HG02884 (cell line): ENCODE measurements around the gene PDE11A.

ENCODE experiments used
- ATAC-seq: cut with Tn5 transposase; IDR thresholded peaks from one replicate; pipeline ENCODE4 v1.9.1; 2021; ENCODE audit warnings: mild to moderate bottlenecking, moderate library complexity; ENCODE audit not compliant: unreplicated experiment

The PDE11A gene

DNA sequence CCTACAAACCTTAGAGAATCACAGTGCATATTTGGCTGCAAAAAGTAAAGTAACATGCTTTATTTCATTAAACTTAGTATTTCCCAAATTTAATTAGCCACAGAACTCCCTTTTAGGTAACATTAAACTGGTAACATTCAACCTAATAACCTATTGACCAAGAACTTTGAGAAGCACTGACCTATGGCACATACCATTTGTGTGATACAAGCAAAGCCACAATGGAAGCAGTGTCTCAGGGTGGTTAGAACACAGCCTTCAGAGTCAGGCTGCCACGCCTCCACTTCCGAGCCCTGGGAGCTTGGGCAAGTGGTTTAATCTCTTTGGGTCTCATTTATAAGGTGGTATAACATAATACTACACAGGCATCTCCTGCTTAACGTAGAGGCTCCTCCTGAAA lies 301.4 kb downstream of the PDE11A start:
- no peak for ATAC-seq

DNA sequence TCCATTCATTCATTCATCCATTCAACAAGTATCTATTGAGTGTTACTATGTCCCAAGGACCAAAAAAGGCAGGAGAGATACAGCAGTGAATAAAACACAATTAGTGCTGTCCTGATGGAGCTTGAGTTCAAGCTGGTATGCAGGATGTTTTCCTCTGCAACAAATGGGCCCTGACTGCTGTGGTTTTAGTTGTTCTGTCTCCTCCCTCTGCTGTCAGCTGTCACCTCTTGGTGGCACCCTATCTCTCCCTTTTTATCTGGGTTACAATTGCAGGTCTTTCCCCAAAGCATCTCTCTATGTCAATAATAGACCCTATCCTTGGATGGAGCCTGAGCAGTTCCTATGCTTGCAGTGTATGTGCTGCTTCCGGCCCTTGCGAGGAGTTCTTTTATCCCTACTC lies 304.8 kb downstream of the PDE11A start:
- ATAC-seq = no peak

DNA sequence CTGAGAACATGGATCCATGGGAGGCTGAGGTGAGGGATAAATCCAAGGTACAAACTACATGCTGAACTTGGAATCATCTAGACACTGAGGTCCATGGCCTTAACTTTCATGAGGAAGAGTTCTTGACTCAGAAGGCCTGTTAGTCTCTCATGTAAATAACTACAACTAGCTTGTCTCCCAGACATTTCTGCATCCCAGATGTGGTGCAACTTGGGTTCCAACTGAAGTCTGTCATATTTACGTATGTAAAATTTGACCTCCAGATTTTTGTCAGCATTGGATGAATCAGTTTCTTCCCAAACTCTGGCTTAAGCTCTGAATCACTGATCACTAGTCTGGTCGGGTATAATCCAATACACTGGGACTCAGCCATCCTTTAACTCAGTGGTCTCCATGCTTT lies 306.9 kb downstream of the PDE11A start:
- no peak for ATAC-seq

DNA sequence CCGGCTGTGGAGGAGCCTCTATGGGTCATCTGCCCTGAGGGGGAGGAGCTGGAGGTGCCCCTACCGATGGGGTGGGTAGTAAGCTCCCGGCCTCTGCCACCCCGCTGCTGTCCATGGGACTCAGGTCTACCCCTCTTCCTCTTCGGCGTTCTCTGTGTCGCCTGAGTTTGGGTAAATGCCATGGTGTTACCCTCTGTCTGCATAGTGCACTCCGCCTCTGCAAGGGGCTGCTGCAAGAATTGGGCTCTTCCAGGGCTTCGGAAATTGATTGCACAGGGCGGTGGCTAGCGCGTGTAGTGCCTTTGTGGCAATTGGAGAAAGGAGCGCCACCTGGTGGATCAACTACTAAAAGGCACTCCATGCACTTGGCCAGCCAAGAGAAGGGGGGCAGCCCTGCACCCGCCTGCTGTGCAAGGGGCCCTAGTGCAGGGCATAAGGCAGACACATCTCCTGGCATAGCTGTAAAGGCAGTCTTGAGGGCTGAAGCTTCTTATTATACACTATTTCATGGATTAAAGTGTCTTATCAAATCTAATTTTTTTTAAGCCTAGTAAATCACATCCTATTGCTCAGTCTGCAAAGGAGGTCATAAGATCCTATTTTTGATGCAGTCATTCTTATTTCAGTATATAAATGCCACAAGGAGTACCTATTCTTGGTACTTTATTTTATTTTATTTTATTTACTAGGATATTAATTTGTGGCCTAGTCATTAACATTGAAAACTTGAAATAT lies 308.9 kb downstream of the PDE11A start:
- peak; percentile 100 for ATAC-seq

DNA sequence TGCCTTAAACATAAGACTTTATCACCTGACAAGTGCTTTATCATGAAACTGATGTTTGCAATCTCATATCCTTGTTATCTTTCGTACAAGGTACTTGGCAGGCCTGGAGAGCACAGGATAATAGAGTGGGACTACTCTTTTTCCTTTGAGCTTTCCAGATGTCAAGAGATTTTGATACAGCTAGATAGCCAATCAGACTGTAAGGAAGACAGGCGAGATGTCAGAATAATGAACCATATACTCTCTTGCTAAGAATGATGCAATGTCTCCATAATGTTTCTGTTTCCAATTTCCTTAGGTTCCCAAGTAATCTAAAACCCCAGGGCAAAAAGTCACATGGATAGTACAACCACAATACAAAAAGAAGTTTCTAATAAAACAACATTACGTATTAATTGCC lies 313.1 kb downstream of the PDE11A start:
- ATAC-seq = no peak

DNA sequence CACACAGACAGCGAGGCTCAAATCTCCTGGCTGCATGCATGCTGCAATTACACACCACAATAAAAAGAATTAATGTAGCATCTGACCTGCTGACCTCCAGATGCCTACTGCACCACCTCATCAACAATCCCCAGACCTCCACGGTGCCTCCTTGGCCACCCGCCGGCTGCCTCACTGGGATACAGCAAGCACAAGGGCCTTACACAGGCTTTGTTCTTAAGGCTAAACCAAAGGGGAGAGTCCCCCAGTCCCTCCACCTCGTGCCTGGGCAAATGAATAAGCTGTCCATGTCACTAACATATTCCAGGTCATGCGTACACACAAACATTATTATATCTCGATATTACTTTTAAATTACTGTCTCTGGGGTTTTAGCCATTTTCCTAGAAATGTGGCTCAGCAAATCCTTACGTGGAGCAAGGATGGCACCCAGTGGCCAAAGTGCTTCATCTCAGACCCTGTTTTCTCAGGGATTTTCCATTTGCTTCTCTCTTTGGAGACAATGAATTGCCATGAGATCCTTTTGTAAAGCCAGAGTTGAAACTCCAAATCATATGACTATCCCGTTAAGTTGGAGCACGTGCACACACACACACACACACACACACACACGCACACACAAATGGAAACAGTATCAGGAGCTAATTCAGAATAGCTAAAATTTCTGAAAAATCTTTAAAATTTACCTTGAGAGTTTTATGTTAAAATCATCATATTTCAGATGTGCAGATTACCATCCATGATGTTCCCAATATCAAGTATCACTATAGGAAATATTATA lies 313.8 kb downstream of the PDE11A start:
- ATAC-seq = no peak

DNA sequence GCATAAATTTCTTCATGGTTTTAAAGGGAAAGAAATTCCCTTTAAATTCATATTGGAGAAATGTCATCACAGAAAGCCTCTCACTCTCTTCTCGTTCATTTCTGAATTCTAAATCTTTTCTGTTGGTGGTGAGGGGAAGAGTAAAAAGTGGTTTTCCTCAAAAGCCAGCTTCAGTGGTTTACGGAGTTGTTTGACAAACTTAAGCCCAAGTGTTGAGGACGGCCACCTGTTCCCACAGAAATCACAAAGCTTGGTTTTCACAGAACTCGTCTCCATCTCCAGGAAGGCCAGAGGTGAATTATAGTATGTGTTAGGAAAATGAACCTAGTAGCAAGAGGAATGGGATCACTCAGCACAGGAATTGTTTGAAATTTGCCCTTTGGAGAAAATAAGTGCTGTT lies 316.2 kb downstream of the PDE11A start:
- no peak for ATAC-seq

DNA sequence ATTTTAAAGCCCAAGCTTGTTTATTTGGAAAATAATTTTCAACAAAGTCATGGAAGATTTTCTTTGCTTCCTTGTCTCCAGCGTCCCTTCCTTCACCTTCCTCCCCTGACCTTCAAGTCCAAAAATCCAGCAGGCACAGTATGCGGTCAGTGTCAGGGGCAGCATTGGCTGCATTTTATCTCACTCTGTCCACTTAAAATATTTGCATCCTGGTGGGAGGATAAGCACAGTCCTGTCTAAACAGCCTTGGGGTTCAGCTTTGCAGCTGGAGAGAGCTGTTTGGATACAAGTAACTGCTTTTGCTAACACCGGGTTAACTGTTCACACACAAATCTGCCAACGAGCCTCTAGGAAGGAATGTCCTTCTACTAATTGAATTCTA lies 318.1 kb downstream of the PDE11A start:
- ATAC-seq = no peak

DNA sequence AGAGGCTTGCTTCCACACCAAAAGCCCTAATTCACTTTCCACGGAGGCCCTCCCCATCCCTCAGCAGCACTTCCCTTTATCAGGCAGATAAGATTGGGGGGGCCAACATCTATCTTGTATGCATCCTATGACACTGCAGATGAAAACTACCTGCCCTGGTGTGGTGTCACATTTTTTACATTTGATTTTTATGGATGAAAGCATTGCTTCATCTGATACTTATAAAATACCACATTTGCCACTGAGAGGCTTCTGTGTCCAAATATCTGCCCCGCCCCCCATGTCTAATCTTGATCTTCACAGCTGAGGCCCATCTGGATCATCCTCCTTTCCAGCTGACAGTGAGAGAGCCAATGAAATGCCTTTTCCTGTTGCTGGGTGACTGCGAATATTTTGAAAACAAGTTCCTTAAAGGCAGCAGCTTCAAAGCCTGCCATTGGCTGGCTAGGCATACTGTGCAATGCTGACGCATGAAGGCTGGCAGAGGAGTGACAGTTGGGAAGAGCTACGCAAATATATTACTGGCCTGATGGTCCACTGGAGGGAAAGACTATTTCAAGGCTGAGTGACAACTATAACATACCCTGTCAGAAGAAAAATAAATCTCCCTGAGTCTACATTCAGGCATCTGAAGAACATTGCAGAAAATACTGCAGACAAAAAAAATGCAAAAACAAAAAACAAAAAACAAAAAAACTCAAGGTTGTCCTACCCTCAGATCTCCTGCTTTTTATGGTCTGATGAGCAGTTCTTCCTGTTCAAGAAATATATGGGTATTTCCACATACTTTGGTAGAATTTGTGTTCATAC lies 318.7 kb downstream of the PDE11A start:
- ATAC-seq = no peak

DNA sequence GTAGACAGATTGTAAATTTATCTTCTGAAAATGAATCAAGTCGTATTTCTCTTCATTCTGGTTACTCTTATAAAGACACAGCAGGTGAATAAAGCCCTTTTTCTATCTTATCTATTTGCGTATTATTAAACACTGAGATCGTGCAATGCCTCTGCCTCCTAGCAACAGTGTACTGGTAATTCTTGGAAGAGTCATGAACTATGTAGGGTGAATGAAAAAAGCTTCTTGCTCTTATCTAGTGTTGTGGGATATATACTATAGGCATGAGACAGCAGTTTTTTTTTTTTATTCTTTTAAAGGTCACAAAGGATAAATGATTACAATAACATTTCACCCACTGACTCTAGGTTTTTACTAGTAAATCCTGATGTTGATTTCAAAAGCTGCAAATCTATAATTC lies 324.2 kb downstream of the PDE11A start:
- no peak for ATAC-seq

DNA sequence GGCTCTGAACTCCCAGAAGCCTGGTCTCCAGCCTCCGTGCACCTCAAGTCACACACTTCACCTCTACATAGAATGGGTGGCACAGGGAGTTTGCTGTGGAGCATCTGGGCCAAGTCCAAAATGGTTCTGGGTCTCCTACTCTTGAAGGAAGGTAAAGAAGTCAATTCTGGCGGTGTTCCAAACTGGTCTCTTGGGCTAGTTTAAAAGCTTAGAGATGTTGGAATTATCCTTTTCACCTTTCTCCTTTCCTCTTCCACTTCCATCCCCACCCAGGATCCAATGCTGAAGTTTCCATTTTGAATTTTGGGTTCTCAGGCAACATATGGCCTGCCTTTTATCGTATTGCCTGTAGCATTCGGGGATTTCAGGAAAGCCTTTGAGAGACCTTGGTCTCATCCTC lies 325.2 kb downstream of the PDE11A start:
- ATAC-seq = no peak

DNA sequence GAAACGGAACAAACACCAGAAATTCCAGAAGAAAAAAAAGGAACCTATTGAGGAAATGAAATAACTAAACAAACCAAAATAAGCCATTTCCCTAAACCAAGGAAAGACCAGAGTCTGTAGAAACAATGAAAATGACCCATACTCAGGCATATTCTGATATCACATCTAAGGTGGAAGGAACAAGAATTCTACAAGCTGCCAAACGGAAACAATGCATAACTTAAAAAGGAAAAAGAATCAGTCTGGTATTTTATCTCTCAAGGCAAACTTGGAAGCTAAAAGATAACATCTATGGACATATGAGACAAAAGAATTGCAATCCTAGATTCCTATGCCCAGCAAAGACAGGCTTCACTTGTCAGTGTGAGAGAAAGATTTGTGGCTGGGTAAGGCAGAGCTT lies 326.2 kb downstream of the PDE11A start:
- ATAC-seq = no peak

DNA sequence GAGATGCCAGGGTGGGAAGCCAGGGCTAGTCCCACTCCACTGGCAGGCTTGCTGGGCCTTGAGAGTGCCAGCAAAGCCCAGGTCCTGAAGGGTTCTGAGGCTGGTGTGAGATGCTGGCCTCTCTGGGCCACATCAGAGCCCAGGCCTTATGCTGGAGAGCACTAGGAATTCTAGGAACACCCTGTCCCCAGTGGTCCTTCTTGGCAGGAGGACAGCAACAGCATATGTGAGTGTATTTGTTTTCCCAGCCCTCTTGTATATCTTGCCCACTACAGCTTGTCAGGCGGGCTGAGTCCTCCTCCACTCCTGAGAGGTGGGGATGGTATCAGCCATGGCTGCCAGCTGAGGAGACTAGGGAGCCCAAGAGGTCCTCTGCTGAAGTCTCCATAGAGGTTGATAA lies 327.0 kb downstream of the PDE11A start:
- no peak for ATAC-seq

DNA sequence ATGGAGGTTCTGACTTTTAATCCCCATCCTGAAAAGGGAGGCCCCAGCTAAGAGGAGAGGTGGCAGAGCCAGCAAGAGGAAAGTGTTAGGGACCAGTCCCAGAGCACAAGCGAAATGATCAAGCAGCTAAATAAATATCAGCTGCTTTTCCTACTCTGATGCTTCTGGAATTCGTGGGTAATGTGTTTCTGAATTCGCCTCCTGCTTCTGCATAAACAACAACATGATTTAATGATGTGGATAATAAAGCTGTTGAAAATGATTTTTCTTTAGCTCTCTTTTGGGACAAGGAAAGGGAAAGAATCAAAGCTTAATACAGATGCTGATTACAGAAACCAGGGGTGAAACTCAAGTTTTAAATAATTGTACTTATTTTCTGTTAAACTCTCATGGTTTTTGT lies 329.7 kb downstream of the PDE11A start:
- no peak for ATAC-seq

DNA sequence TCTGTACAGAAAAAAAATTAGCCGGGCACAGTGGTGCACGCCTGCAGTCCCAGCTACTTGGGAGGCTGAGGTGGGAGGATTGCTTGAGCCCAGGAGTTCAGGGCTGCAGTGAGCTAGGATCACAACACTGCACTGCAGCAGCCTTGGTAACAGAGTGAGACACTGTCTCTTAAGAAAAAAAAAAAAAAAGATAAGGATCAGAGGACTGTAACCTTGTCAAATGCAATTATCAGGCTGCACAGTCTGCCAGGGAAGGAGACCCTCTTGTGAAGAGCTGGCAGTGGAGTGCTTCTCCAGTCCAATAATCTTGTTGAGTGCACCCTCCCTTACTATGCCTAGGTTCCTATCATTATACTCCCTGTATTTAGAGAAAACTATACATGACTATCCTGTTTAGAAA lies 330.7 kb downstream of the PDE11A start:
- no peak for ATAC-seq

DNA sequence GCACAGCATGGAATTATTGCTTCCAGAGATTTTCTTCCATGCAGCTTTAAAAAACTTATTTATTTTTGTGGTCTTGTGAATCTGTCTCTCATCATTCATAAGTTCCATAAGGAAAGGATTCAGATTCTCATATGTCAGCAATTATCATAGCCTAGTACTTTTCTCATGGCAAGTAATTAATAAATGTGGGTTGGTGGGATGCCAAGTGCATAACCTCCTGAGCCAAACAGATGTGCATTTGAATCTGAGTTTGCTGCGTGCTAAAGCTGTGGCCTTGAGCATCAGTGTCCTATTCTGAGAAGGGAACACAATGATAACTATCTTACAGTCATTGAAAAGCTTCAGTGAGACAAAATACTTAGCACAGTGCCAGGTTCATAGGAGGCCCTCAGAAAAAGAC lies 331.9 kb downstream of the PDE11A start:
- no peak for ATAC-seq

DNA sequence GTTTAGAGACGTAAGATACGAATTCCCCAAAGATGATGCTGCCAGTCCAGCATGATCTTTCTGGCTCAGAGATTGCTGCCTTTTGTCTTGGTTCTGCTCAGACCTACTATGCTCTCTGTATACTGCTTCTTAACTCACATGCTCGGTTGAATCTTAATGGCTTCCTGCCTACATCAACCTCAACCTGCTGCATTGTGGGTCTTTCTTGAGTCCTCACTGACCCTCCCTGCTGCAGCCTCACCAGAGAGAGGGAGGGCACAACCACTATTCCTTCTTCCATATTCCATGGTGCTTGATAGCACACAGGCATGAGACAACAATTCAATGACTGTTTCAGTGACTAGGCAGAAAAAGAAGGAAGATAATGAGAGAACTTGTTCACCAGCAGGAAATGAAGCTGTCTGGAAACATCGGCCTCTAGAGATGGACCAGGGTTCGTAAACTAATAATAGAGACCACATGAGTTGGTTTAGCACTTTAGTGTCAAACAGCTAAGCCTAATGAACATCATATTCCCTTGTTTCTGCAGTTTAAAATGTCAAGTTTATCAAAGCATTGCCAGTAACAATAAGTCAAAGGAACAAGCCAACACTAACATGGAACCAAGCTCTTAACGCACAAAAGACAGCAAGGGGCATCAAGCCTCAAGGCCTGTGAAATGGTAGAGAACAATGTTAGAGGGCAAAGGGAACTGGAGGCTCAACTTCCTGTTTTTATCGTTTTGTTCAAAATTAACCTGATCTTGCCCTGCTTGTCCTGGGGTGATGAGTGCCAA lies 333.9 kb downstream of the PDE11A start:
- no peak for ATAC-seq

DNA sequence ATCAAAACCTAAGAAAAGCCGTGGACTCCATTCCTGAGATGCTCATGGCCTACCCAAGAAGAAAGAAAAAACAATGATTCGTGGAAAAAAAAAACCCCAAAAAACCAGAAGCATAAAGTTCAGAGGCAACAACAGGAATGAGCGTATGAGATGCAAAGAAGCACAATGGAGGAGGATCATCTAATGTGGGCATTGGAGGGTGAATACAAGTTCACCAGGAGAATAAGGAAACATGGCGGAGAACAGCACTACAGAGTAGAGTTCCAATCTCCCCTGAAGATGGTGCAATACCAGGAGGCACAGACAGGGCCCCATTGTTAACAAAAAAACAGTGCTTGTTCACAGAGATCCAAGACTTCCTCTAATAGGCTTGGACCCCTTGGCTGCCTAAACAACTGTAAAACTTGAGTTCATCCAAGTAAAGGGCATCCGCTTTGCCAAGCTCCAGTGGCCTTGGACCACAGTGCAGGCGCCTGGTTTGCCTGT lies 337.2 kb downstream of the PDE11A start:
- no peak for ATAC-seq

DNA sequence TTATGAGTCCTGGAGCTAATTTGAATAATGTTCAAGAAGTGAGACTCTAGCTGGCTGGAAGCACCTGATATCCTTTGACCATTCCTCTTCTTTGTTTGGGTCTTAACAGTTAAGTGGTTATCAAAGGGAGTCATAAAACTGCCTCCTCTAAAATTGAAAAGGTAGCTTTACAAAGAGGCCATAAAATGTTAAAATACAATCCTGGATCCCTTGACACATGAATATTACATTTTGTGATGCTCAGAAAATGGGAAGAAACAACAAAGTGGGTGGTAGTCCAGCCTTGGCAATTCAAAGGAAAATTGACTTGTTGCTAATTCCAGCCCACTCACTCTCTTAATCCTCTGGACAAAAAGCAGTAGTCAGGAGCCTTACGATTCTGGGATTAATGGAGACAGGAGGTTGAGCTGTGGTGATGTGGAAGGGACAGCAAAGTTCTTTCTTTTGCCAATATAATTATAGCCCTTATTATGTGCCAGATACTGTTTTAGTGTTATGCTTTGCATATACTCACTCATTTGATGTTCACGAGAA lies 339.2 kb downstream of the PDE11A start:
- no peak for ATAC-seq

DNA sequence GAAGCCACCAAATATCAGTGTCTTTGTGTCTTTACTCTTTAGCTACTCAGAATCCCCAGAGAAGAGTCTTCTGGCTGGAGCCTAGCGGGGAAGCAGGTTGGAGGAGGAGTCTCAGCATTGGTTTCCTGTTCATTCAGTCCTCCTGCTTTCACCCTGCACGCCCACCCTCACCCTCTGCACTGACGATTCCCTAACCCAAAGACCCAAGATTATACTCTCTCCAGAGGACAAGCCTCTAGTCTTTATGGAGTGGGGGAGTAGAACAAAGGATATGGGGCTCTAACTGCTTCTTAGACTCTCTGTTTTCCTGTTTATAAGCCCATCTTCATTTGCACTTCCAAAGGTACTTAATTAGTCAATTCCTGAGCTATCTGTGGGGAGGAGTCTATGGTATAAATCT lies 341.2 kb downstream of the PDE11A start:
- no peak for ATAC-seq

DNA sequence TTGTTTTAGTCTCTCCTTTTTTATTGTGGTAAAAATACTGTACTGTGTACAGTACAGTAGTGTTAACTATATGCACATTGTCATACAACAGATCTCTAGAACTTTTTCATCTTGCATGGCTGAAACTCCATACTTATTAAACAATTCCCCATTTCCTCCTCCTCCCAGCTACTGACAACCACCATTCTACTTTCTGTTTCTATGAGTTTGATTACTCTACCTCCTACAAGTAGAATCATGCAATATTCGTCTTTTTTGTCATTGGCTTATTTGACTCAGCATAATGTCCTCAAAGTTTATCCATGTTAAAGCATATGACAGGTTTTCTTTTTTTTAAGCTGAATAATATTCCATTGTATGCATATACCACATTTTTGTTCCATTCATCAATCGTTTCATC lies 341.8 kb downstream of the PDE11A start:
- ATAC-seq = no peak
